Activated CD8-positive, alpha-beta memory T cell treated with anti-CD3 and anti-CD28 coated beads for 36 hours (primary cell): Measurements from ENCODE around the gene KIDINS220. TPM values are rescaled to one million over a fixed set of nuclear protein-coding genes. Genes with fewer than 3 reads are reported as not detected.

Experiments
- CTCF ChIA-PET: fragments of 350-600 bp; sonication (Branson Sonifier 250); formaldehyde crosslinking; loops from one replicate; lab custom pipeline; 2021; ENCODE audit warnings: antibody characterized with exemption; lab: Charles Lee
- POLR2A ChIA-PET: fragments of 350-600 bp; sonication (Branson Sonifier 250); formaldehyde crosslinking; loops from one replicate; lab custom pipeline; 2021; ENCODE audit warnings: antibody characterized with exemption; lab: Charles Lee
- total RNA-seq, 2 experiments: library from RNA; stranded (reverse); gene quantifications; one replicate each; pipeline ENCODE4 v1.2.3, GENCODE V29; 2021

Gene KIDINS220
- total RNA-seq, 2 experiments from 2014 or later, result 25.6 to 27.0 TPM

- CTCF ChIA-PET, result no interaction called here
- POLR2A ChIA-PET, result no interaction called here
Observed at GRCh38 chr2:8819194-8819593, 18.2 kb downstream of the KIDINS220 start.

GRCh38 chr2:8817221-8817620 is 20.2 kb downstream of the KIDINS220 start:
- POLR2A ChIA-PET, result no interaction called here

GRCh38 chr2:8806885-8807704 is 30.3 kb downstream of the KIDINS220 start:
- POLR2A ChIA-PET, result no interaction called here
- CTCF ChIA-PET, result interaction anchor here (0.6 kb wide), 1 partner anchor 18 kb away, joined by 3 read pairs; no protein-coding TSS in a partner anchor

More at GRCh38 chr2:8817221-8817620, 20.2 kb downstream of the KIDINS220 start:
- CTCF ChIA-PET, result no interaction called here

- ChIA-PET POLR2A (no interaction called here), CTCF (no interaction called here)
Observed at GRCh38 chr2:8805278-8806210, 31.9 kb downstream of the KIDINS220 start.

DNA sequence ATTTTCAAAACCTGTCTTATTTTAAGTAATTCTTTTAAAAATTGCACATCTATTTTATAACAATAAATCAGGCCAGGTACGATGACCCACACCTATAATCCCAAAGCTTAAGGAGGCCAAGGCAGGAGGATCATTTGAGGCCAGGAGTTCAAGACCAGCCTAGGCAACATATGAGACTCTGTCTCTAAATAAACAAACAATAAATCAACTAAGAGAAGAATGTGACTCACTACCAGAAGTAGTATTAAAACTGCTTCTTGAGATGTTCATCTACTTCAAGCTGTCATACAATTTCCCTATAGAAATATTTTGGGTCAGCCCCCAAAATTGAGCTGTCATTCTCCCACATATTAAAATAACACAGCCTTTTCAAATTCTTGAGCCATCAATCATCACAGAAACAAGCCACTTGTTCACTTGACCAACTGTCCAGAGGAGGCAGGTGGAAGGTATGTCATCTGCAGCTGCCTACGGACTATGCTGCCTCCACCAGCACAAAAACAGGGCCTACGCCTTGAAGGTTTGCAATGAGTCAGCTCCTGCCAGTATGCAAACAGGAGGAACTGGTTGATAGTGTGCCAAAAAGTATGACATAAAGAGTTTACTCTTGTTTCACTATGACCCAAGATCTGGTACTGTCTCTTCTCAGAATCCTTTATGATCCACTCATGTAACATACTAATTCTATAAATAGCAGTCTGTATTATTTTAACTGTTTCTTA is 33.6 kb downstream of the KIDINS220 start:
- ChIA-PET POLR2A (no interaction called here), CTCF (interaction anchor here (0.9 to 1.2 kb wide), 2 partner anchors 10 to 122 kb away, joined by 3 read pairs; partner anchors contain the start of gene ID2)

- ChIA-PET CTCF (no interaction called here), POLR2A (no interaction called here)
Observed at GRCh38 chr2:8802741-8803140, 34.7 kb downstream of the KIDINS220 start.

GRCh38 chr2:8800821-8801220 is 36.6 kb downstream of the KIDINS220 start:
- POLR2A ChIA-PET, result no interaction called here
- CTCF ChIA-PET, result no interaction called here

DNA sequence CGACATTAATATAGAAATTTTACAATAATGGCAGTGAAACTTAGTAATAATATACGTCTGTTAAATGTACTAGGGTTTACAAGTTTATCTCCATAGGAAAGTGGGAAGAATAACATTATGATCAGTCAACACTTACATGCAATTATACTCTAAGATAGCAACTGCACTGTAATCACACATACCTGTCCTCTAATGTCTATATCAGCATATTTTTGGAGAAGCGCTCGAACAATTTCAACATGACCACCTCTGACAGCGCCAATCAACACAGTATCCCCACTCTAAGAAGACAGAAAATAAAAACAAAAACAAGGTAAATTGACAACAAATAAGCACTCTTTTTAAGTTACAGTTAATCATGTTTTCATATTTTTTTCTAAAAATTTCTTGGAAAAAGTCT is 37.2 kb downstream of the KIDINS220 start:
- CTCF ChIA-PET, result no interaction called here
- POLR2A ChIA-PET, result no interaction called here

DNA sequence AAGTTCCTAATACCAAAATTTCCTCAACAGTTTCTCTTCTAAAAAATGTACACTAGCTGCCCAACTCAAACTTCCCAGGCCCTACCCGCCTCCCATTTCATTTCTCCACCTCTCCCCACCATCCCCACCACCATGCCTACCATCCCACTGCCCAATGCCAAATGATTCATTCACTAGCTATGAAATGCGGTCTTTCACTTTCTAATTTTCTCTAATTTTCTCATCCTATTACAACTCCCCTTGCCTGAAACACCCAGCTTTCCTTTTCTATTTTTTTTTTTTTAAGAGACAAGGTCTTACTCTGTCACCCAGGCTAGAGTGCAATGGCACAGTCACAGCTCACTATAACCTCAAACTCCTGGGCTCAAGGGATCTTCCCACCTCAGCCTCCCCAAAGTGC is 38.4 kb downstream of the KIDINS220 start:
- POLR2A ChIA-PET, result no interaction called here
- CTCF ChIA-PET, result no interaction called here

GRCh38 chr2:8798393-8798792 is 39.0 kb downstream of the KIDINS220 start:
- ChIA-PET POLR2A (no interaction called here), CTCF (no interaction called here)

DNA sequence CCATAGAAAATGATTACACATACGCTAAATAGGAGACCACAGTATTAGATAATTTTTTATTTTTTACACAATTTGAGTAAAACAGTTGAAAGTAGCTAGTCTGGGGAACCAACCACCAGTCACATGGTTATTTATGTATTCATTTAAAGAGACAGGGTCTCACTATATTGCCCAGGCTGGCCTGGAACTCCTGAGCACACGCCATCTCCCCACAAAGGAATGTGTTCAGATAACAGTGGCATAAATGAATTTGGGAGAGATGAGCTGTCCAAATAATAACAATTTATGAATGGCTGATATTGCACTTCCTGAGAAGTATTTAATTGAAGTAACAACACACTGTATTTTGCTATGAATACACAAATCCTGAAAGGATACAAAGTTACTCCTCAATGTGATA is 39.7 kb downstream of the KIDINS220 start:
- ChIA-PET POLR2A (no interaction called here), CTCF (no interaction called here)

- CTCF ChIA-PET, result no interaction called here
- POLR2A ChIA-PET, result no interaction called here
Observed at GRCh38 chr2:8796878-8797550, 40.4 kb downstream of the KIDINS220 start.

DNA sequence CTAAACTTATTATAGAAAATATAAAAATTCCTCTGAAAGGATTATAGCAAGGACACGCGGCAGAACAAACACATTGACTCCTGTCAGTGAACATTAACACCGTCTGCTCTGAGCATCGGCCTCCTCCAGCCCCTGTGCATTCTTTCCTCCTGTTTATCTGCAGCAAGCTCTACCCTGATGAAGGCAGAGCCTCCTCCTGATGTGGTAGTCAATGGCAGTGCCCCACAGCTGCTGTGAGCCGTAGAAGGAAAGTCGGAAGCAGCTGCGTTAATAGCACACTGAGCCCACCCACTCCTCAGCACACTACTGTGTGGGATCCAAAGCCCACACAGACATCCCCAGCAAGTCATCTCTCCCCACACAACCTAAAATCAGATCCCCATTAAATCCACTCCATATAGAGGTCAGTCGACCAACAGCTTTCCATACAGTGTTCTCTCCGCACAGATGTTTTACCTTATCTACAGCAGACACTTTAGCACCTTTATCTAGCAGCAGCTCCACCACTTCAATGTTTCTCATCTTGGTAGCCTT is 41.0 kb downstream of the KIDINS220 start:
- POLR2A ChIA-PET, result no interaction called here
- CTCF ChIA-PET, result no interaction called here

- POLR2A ChIA-PET, result no interaction called here
- CTCF ChIA-PET, result no interaction called here
Observed at GRCh38 chr2:8794923-8795825, 42.2 kb downstream of the KIDINS220 start.

- ChIA-PET CTCF (no interaction called here), POLR2A (no interaction called here)
Observed at GRCh38 chr2:8790739-8791162, 46.7 kb downstream of the KIDINS220 start.

- ChIA-PET CTCF (no interaction called here), POLR2A (no interaction called here)
Observed at GRCh38 chr2:8786463-8786862, 51.0 kb downstream of the KIDINS220 start.

- POLR2A ChIA-PET, result interaction anchor here (0.6 kb wide), 1 partner anchor 98 kb away, joined by 10 read pairs; no protein-coding TSS in a partner anchor
- CTCF ChIA-PET, result no interaction called here
Observed at GRCh38 chr2:8779795-8780671, 57.4 kb downstream of the KIDINS220 start.
